ENCODE measurements around the gene CHAC2.

CHAC2 gene

DNA sequence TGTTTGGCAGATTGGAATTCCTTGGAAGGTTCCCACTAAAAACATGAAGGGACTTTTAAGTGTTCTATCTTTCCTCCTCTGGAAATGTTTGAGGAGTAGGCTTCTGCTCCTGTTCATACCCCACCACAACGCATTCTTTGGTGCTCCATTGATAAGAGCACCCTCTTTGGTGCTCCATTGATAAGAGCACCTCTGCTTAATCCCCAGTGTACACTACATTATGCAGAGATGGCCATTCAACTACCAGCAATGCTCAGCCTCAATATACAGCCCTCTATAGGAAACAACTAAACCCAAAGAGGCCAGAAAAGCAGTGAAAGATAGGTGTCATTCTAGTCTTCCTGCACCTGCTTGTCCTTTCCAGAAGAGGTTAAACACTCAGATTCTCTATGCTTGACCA lies 1.8 kb upstream of the CHAC2 start:
- no peak for DNase-seq
- in situ Hi-C loops (cut with HindIII; ENCODE audit: low pct_ligation_motif_present, low sequenced_read_pairs): no loop called here
- no peaks in the 10 kb centered on the region for H3K27me3 ChIP-seq (replicated peaks)
- no peaks in the 10 kb centered on the region for H3K36me3 ChIP-seq (replicated peaks)
- TF ChIP-seq, protein P1, sequence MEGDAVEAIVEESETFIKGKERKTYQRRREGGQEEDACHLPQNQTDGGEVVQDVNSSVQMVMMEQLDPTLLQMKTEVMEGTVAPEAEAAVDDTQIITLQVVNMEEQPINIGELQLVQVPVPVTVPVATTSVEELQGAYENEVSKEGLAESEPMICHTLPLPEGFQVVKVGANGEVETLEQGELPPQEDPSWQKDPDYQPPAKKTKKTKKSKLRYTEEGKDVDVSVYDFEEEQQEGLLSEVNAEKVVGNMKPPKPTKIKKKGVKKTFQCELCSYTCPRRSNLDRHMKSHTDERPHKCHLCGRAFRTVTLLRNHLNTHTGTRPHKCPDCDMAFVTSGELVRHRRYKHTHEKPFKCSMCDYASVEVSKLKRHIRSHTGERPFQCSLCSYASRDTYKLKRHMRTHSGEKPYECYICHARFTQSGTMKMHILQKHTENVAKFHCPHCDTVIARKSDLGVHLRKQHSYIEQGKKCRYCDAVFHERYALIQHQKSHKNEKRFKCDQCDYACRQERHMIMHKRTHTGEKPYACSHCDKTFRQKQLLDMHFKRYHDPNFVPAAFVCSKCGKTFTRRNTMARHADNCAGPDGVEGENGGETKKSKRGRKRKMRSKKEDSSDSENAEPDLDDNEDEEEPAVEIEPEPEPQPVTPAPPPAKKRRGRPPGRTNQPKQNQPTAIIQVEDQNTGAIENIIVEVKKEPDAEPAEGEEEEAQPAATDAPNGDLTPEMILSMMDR (IDR thresholded peaks at IDR 0.05; ENCODE audit: low read depth, low read length, missing control alignments): no peak
- H3K27ac ChIP-seq: no peak overlapping the region
- H3K4me3 ChIP-seq (ENCODE audit: low read depth, low read length): no peak overlapping the region

DNA sequence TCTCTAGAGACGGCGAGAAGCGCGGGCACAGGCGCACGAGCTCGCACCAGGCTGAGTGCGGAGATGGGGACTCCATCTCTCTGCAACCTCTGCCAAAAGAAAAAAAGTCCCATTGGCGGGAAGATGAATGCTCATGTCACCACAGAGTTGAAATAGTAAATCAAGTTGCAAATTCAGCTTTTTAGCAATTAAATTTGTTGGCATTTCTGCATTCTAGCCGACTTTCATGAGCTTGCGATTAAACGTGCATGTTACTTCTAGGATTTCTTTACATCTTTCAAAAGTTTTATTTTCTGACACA lies 588 bp downstream of the CHAC2 start:
- Histone ChIP-seq H3K27ac (peak overlapping the region; percentile 78), H3K4me3 (ENCODE audit: low read depth, low read length) (peak overlapping the region; percentile 85), H3K27me3 (replicated peaks) (no peaks in the 10 kb centered on the region)

DNA sequence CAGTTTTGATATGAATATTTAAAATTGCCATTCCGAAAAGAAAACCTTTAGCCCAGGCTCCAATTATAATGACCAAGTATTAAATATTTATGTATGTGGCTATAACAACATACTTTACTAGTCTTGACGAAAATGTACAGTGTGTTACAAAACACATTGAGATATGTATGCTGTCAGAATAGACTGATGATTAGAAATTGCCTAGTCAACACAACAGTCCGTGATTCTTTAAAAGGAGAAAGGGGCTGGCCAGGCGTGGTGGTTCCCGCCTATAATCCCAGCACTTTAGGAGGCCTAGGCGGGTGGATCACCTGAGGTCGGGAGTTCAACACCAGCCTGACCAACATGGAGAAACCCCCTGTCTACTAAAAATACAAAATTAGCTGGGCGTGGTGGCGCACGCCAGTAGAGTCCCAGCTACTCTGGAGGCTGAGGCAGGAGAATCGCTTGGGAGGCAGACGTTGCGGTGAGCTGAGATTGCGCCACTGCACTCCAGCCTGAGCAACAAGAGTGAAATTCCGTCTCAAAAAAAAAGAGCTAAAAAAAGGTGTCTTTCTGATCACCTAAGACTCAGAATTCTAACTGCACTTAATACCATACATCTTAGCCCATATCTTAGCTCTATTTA lies 1.8 kb downstream of the CHAC2 start:
- no peak overlapping the region for H3K4me3 ChIP-seq (ENCODE audit: low read depth, low read length)

More for the DNA sequence above, 588 bp downstream of the CHAC2 start:
- H3K36me3 ChIP-seq (replicated peaks): no peaks in the 10 kb centered on the region
- DNase-seq: no peak
- in situ Hi-C loops (cut with HindIII; ENCODE audit: low pct_ligation_motif_present, low sequenced_read_pairs): no loop called here
- TF ChIP-seq, protein P1 (IDR thresholded peaks at IDR 0.05; ENCODE audit: low read depth, low read length, missing control alignments): no peak

DNA sequence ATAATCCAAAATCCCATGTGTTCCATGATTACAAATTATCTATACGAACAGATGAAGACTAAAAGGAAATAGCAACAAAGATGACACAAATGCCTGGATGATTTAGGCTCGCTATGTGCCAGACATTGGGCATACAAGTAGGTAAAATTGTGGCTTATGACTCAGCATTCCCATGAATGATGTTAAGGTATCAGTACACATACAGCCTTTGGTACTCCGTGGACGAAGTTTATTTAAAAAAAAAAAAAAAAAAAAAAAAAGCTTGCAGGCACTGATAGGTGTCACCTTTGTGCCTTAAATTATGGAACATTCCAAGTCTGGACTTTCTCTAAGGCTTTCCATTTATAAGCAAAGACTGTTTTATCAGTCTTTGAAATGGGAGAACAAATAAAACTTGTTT lies 2.7 kb downstream of the CHAC2 start:
- TF ChIP-seq, protein P1 (IDR thresholded peaks at IDR 0.05; ENCODE audit: low read depth, low read length, missing control alignments): no peak
- H3K36me3 ChIP-seq (replicated peaks): no peaks in the 10 kb centered on the region
- DNase-seq: no peak
- no peak overlapping the region for H3K27ac ChIP-seq
- in situ Hi-C loops (cut with HindIII; ENCODE audit: low pct_ligation_motif_present, low sequenced_read_pairs): no loop called here
- no peaks in the 10 kb centered on the region for H3K27me3 ChIP-seq (replicated peaks)
- H3K4me3 ChIP-seq (ENCODE audit: low read depth, low read length): no peak overlapping the region

More for the DNA sequence above, 1.8 kb downstream of the CHAC2 start:
- no peaks in the 10 kb centered on the region for H3K36me3 ChIP-seq (replicated peaks)
- no peaks in the 10 kb centered on the region for H3K27me3 ChIP-seq (replicated peaks)
- TF ChIP-seq, protein P1 (IDR thresholded peaks at IDR 0.05; ENCODE audit: low read depth, low read length, missing control alignments): no peak
- no peak for DNase-seq
- in situ Hi-C loops (cut with HindIII; ENCODE audit: low pct_ligation_motif_present, low sequenced_read_pairs): no loop called here
- H3K27ac ChIP-seq: no peak overlapping the region

DNA sequence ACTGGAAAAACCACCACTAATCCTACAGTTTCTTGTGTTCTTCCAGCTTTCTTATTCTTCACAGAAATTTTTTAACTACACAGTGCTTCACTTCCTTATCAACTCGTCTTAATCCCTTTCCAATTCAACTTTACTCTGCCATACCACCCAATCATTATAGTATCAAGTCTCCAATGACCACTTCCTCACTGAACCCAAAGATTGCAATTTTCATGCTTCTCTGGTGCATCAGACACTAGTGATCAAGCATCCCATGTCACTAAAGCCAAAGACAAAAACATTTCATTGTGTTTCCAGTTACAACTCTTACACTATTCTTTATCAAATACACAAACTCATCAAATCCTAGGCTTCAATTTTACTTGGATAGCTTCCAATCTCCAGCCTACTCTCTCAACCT lies 9.5 kb downstream of the CHAC2 start:
- in situ Hi-C loops (cut with HindIII; ENCODE audit: low pct_ligation_motif_present, low sequenced_read_pairs): no loop called here
- H3K27ac ChIP-seq: no peak overlapping the region
- H3K4me3 ChIP-seq (ENCODE audit: low read depth, low read length): no peak overlapping the region
- peaks cover 4% of the 10 kb centered on the region for H3K36me3 ChIP-seq (replicated peaks)
- TF ChIP-seq, protein P1 (IDR thresholded peaks at IDR 0.05; ENCODE audit: low read depth, low read length, missing control alignments): no peak
- DNase-seq: no peak
- no peaks in the 10 kb centered on the region for H3K27me3 ChIP-seq (replicated peaks)

DNA sequence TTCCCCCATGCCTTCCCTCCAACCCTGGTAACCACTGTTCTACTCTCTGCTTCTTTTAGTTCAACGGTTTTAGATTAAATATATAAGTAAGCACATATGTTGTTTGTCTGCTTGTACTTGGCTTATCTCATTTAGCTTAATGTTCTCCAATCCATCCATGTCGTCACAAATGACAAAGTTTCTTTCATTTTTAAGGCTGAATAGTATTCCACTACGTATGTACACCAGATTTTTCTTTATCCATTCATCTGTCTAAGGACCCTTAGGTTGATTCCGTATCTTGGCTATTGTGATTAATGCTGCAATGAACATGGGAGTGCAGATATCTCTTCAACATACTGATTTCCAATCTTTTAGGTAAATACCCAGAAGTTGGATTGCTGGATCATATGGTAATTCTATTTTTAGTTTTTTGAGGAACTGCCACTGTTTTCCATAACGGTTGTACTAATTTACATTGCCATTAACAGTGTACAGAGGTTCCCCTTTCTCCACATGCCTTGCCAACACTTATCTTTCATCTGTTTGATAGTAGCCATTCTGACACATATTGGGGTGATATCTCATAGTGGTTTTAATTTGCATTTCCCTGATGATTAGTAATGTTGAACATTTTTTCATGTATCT lies 11.0 kb downstream of the CHAC2 start:
- no peak overlapping the region for H3K27ac ChIP-seq
- H3K36me3 ChIP-seq (replicated peaks): peaks cover 4% of the 10 kb centered on the region
- H3K27me3 ChIP-seq (replicated peaks): no peaks in the 10 kb centered on the region
- no peak for DNase-seq
- TF ChIP-seq, protein P1 (IDR thresholded peaks at IDR 0.05; ENCODE audit: low read depth, low read length, missing control alignments): no peak
- in situ Hi-C loops (cut with HindIII; ENCODE audit: low pct_ligation_motif_present, low sequenced_read_pairs): no loop called here
- no peak overlapping the region for H3K4me3 ChIP-seq (ENCODE audit: low read depth, low read length)
